Stimulated activated CD4-positive, alpha-beta T cell treated with anti-CD3 and anti-CD28 coated beads, TNF-alpha, amount 100 ng/mL, for 4 hours (primary cell): ENCODE measurements around the gene MYOZ1.

ENCODE experiments used
- DNase-seq, 3 experiments: peaks; one replicate each; pipeline ENCODE4 v3.0.0-alpha.2; 2020; ENCODE audit warnings: low read depth in 3 of 3

Gene MYOZ1

DNA sequence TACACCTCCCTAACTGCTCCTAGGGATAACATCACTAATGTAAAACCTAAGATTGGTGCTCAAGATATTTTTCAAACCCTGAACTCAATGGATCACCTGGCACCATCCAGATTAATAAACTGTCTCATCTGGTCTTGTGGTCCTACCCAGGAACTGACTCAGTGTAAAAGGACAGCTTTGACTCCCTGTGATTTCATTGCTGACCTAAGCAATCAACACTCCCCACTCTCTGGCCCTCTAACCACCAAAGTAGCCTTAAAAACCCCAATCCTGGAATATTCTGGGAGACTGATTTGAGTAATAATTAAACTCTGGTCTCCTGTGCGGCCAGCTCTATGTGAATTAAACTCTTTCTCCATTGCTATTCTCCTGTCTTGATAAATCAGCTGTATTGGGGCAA lies 43.9 kb downstream of the MYOZ1 start:
- no peak for DNase-seq

DNA sequence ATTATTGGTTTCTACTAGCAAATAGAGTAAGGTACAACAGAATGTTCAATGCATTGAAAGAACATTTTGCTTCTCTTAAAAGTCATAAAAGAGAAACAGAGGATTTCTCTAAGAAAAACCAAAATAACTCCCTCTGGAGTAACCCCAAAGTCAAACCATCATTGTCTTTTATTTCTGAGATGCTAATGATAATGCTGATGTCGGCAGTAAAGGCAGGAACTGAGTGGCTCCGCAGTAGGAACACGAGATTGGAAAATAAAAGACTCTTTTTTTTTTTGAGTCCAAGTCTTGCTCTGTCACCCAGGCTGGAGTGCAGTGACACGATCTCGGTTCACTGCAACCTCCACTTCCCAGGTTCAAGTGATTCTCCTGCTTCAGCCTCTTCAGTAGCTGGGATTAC lies 47.5 kb downstream of the MYOZ1 start:
- DNase-seq, result no peak

DNA sequence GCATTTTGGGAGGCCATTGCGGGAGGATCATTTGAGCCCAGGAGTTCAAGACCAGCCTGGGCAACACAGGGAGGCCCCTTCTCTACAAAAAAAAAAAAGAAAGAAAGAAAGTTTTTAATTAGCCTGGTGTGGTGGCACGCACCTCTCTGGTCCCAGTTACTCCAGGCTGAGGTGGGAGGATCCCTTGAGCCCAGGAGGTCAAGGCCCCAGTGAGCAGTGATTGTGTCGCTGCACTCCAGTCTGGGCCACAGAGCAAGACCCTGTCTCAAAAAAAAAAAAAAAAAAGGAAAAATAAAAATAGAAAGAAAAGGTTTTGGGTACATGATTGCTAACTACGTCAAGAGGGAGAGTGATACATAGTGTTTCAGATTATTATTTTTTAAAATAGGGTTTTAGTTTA lies 48.2 kb downstream of the MYOZ1 start:
- no peak for DNase-seq

DNA sequence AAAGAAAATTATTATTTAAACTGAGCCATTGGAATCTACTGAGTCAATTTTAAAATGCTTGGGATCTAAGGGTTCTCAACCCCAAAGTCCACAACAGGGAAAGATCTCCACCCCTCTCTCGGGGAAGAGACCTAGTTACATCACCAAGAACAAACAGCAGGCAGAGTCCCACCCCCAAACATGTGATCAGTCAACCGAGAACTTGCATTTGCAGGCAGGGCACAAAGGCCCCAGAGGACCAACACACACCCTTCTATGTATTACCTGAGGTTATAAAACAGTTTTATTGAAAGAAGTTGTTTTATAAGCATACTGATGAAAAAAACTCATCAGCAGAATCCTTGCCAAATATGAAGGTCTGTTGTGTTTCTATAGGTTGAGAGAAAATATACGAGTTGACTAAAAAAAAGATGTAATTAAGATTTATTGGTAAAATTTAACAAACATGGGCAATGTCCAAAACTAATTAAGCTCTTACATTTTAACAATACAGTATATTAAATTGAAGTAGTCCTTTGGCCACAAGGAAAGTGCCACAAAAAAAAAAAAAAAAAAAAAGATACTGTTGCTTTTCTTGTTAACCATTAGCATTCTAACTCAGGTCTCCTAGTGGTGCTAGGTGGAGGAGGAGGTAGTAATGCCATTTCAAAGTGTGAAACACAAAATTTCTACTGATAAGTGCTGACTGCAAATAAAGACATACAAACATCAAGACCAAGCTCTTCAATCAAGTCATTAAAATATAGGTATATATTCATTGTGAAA lies 49.2 kb downstream of the MYOZ1 start:
- no peak for DNase-seq

DNA sequence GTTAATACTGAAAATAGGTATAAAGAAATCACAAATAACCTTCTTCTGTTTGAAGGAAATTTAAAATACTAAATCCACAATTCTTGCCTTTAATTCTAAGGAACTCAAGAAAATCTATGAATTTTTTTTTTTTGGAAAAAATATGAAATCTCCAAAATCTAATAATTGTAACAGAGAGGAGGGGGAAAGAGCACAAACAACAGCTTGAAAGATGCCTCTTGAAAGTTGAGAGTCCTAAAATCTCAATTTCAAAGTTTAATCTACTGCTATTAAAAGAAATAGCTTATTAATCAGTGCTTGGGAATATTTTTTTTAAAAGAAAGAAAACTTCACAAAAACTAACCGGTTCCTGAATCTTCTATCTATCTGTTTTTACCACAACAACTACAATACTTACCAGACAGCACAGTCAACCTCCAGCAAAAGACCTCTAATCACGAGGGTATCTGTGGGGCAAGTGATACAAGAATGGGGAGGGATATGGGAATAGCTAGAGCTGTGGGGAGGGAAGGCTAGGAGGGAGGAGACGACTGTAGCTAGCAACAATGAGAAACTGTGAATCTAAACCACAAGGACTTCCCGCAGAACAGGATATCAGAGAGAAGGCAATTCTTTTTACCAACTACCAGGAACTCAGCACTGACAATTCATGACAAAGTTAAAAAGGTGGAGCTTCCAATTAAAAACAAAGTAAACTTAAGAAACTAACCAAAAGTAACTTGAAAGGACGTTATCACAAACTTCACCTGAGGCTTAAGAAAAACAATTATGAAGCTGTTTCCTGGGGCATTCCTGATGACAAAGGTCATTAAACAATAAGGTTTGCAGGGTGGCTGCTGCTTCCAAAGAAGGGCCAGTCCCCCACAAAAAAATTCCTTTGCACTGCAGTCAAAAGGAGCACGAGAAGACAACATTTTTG lies 50.1 kb downstream of the MYOZ1 start, which contains the start of gene USP54:
Gene USP54, minus strand, starts transcription at position 462 of the 919 bp plus-strand sequence. CDS start 15,684 bp downstream, outside the sequence.
- DNase-seq, result no peak

DNA sequence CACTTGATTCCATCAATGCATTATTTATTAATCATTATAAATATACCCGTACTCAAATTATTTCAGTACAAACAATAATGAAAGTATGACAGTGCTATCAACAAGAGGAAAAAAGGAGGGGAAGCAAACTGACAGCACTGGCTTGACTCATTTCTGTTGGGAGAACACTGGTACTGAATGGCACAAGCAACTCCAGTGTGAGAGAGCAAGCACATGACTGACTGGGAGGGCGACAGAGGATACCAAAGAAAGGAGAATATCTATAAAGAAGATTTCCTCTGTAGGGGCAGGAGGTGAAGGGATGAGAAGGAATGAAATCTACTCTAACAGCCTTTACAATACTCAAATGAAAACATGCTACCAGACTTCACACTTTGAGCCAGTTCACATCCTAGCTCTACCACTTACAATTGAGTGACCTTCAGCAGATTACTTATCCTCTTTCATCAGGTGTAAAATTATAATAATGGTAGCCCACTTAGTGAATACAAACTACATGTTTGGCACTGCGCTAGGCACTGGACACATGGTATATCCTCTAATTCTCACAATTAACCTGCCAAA lies 51.6 kb downstream of the MYOZ1 start:
- no peak for DNase-seq

DNA sequence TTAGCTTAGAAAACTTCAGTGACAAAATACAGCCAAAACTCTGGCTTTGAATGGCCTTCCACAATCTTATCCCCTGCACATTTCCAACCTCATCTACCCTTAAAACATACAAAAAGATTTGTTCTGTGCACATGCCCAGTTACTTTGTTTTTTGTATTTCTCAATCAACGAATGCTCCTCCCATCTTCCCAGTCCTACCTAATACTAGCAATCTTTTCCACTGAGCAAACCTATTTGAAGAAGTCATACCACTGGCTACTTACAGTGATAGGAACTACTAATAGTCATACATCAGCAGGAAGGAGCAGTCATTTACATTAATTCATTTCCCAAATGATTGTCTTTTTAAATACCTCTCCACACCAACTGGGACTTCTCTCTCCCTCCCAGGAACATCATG lies 52.6 kb downstream of the MYOZ1 start:
- no peak for DNase-seq

DNA sequence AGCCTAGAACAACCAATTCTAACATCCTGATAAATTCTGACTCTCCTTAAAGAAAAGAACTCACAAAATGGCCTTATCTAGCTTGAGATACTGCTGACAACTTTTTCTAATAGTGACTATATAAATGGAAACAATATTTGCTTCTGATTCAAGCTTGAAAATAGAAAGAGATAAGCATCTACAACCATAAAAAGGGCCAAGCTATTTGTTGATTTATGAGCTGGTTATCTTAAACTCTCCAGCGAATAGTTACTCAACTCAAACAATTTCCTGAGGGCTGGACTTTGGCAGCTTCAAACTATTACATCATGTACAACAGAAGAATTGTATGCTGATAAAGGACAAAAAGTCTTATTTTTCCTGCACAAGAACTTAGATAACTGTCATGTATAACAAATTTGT lies 54.7 kb downstream of the MYOZ1 start:
- DNase-seq, result no peak

DNA sequence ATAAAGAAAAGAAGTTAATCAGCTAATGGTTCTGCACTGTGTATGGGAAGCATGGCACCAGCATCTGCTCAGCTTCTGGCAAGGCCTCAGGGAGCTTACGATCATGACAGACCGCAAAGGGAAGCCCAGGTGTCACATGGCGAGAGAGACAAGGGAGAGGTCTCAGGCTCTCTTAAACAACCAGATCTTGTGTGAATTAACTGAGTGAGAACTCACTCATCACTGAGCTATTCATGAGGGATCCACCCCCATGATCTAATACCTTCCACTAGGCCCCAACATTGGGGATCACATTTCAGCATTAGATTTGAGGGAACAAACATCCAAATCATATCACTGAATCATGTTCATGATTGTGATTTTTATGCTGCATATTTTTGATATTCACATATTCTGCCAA lies 55.9 kb downstream of the MYOZ1 start:
- DNase-seq, result no peak

DNA sequence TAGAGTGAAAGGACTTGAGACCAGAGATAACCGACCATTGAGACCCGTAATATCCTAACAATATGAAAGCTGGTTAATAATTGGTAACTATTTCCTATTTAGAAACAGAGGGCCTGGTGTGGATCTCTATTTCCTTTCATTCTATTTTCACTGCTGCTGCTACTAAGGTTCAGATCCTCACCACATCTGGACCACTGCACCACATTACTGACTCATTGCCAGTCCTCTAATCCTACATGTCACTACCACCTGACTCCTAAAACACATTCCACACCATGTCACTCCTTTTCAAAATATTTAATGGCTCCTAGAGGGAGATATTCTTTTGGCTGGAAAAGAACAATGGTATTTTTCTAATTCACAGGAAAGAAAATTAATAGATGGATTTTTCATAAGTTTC lies 56.5 kb downstream of the MYOZ1 start:
- no peak for DNase-seq

DNA sequence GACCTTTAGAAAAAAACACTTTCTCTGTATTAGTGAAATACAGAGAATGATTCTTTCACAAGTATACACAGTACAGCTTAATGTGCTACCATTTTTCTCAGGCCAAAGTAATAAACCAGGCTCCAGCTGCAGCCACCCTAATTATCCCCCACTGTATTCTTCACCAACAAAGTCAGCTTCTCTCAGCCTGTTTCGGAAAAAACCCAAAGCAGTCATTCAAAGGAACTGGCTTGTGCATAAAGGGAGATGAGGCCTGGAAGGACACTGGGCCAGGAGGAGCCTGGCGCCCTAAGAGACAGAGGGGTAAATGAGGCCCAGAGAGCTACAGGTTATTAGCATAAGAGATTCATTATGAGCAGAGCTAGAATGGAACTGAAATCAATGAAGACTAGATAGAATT lies 59.4 kb downstream of the MYOZ1 start:
- DNase-seq, result no peak
